WERI-Rb-1 (cell line): Measurements from ENCODE around the gene ALOX15.
"Not testable (repeated sequence)": the region's sequence is repeated elsewhere in the genome, so short reads cannot be mapped to it uniquely, and the experiment has no call there.

Experiments used
- DNase-seq: peaks from one replicate; pipeline ENCODE4 v3.0.0-alpha.2; 2020
- H3K27ac ChIP-seq: fragments of 250-450 bp; sonication (Bioruptor Pico); 2 replicates; pipeline ENCODE4 v1.5.1; 2020; ENCODE audit warnings: mild to moderate bottlenecking, moderate library complexity
- H3K27me3 ChIP-seq: fragments of 250-450 bp; sonication (Bioruptor Pico); 2 replicates; pipeline ENCODE4 v1.5.1; 2021; ENCODE audit warnings: mild to moderate bottlenecking, low read depth, moderate library complexity; ENCODE audit not compliant: insufficient read depth, severe bottlenecking
- H3K36me3 ChIP-seq: fragments of 250-450 bp; sonication (Bioruptor Pico); 2 replicates; pipeline ENCODE4 v1.5.1; 2020; ENCODE audit warnings: mild to moderate bottlenecking, moderate library complexity
- H3K4me3 ChIP-seq: 2 replicates; pipeline ENCODE4 v1.5.1; 2011; ENCODE audit warnings: low read depth, mild to moderate bottlenecking, control low read depth, low read length
- H3K9me3 ChIP-seq: fragments of 250-450 bp; sonication (Bioruptor Pico); 2 replicates; pipeline ENCODE4 v1.5.1; 2021; ENCODE audit warnings: mild to moderate bottlenecking, moderate library complexity; ENCODE audit not compliant: severe bottlenecking
- CTCF ChIP-seq: IDR thresholded peaks from 2 replicates; pipeline ENCODE4 v1.5.1; 2011; ENCODE audit warnings: low read depth, mild to moderate bottlenecking, control low read depth, inconsistent platforms, low read length

Gene ALOX15

GRCh38 chr17:4626734-4627256 is 14.7 kb downstream of the ALOX15 start:
- no peaks in the 10 kb centered on the region for H3K27me3 ChIP-seq
- H3K27ac ChIP-seq: no peak overlapping the region
- H3K36me3 ChIP-seq: no peaks in the 10 kb centered on the region
- no peak overlapping the region for H3K4me3 ChIP-seq
- no peak for TF ChIP-seq CTCF
- H3K9me3 ChIP-seq: no peaks in the 10 kb centered on the region
- DNase-seq: no peak

- no peak for DNase-seq
- TF ChIP-seq CTCF: no peak
Measured at GRCh38 chr17:4625181-4625617, 16.3 kb downstream of the ALOX15 start.

GRCh38 chr17:4624451-4624911 is 17.0 kb downstream of the ALOX15 start:
- H3K4me3 ChIP-seq, DNase-seq, H3K36me3 ChIP-seq, H3K27ac ChIP-seq, H3K27me3 ChIP-seq, H3K9me3 ChIP-seq: not testable (repeated sequence)

More at GRCh38 chr17:4625181-4625617, 16.3 kb downstream of the ALOX15 start:
- no peaks in the 10 kb centered on the region for H3K27me3 ChIP-seq
- H3K9me3 ChIP-seq: no peaks in the 10 kb centered on the region
- no peak overlapping the region for H3K4me3 ChIP-seq
- H3K36me3 ChIP-seq: no peaks in the 10 kb centered on the region
- no peak overlapping the region for H3K27ac ChIP-seq

GRCh38 chr17:4623249-4623648 is 18.2 kb downstream of the ALOX15 start:
- DNase-seq: no peak
- no peaks in the 10 kb centered on the region for H3K27me3 ChIP-seq
- no peaks in the 10 kb centered on the region for H3K9me3 ChIP-seq
- H3K4me3 ChIP-seq: no peak overlapping the region
- no peak for TF ChIP-seq CTCF
- no peaks in the 10 kb centered on the region for H3K36me3 ChIP-seq
- H3K27ac ChIP-seq: no peak overlapping the region

GRCh38 chr17:4622375-4622774 is 19.1 kb downstream of the ALOX15 start:
- no peak overlapping the region for H3K4me3 ChIP-seq
- no peaks in the 10 kb centered on the region for H3K36me3 ChIP-seq
- TF ChIP-seq CTCF: no peak
- DNase-seq: no peak
- H3K27ac ChIP-seq: no peak overlapping the region
- H3K27me3 ChIP-seq: no peaks in the 10 kb centered on the region
- H3K9me3 ChIP-seq: no peaks in the 10 kb centered on the region

GRCh38 chr17:4620531-4621101 is 20.9 kb downstream of the ALOX15 start:
- no peak overlapping the region for H3K27ac ChIP-seq
- H3K4me3 ChIP-seq: no peak overlapping the region
- DNase-seq: no peak
- no peaks in the 10 kb centered on the region for H3K9me3 ChIP-seq
- TF ChIP-seq CTCF: no peak
- H3K36me3 ChIP-seq: no peaks in the 10 kb centered on the region
- no peaks in the 10 kb centered on the region for H3K27me3 ChIP-seq
